HepG2 (cell line): ENCODE data around the gene CCDC83. TPM values are rescaled to one million over a fixed set of nuclear protein-coding genes. Genes with fewer than 3 reads are reported as not detected.
A peak's percentile ranks its signal among the peaks of the same experiment; 100 is the strongest.

Experiments
- BRD4 ChIP-seq: sonication (generic); formaldehyde crosslinking; IDR thresholded peaks from 2 replicates; pipeline ENCODE4 v1.4.0; 2020; ENCODE audit warnings: missing genetic modification reagents
- IRF2 ChIP-seq: IDR thresholded peaks from 2 replicates; pipeline ENCODE4 v1.6.1; 2018; ENCODE audit warnings: missing genetic modification reagents, missing compliant biosample characterization
- ISX ChIP-seq: sonication (generic); formaldehyde crosslinking; conservative IDR thresholded peaks from 2 replicates; pipeline ENCODE4 v1.5.0; 2020; ENCODE audit warnings: missing genetic modification reagents
- KDM6A ChIP-seq: IDR thresholded peaks from 2 replicates; pipeline ENCODE4 v1.6.1; 2016; ENCODE audit warnings: low read depth
- MAX ChIP-seq: IDR thresholded peaks from 2 replicates; pipeline ENCODE4 v1.6.1; 2012; ENCODE audit warnings: inconsistent platforms
- MZF1 ChIP-seq: sonication (generic); formaldehyde crosslinking; IDR thresholded peaks from 2 replicates; pipeline ENCODE4 v1.8.1; 2023; ENCODE audit warnings: mild to moderate bottlenecking, missing genetic modification reagents, borderline replicate concordance
- NFIC ChIP-seq: IDR thresholded peaks from 2 replicates; pipeline ENCODE4 v1.6.1; 2012; ENCODE audit warnings: mild to moderate bottlenecking, low read length, inconsistent platforms
- NR2F2 ChIP-seq: IDR thresholded peaks from 2 replicates; pipeline ENCODE4 v1.6.1; 2012; ENCODE audit warnings: low read depth, inconsistent platforms, borderline replicate concordance
- RERE ChIP-seq: IDR thresholded peaks from 2 replicates; pipeline ENCODE4 v1.6.1; 2016; ENCODE audit warnings: low read depth, missing genetic modification reagents, missing compliant biosample characterization
- SKI ChIP-seq: fragments of 450-650 bp; IDR thresholded peaks from one replicate; pipeline ENCODE4 v1.6.1; 2018; ENCODE audit warnings: mild to moderate bottlenecking; ENCODE audit not compliant: partially characterized antibody
- TRIM24 ChIP-seq: sonication (generic); formaldehyde crosslinking; IDR thresholded peaks from 2 replicates; pipeline ENCODE4 v1.8.0; 2022; ENCODE audit warnings: mild to moderate bottlenecking, missing genetic modification reagents
- ZNF10 ChIP-seq: sonication (generic); formaldehyde crosslinking; IDR thresholded peaks from 2 replicates; pipeline ENCODE4 v1.4.0; 2020; ENCODE audit warnings: mild to moderate bottlenecking, low read depth, missing genetic modification reagents, borderline replicate concordance
- ZNF431 ChIP-seq: sonication (generic); formaldehyde crosslinking; IDR thresholded peaks from 2 replicates; pipeline ENCODE4 v1.9.0; 2022; ENCODE audit warnings: missing genetic modification reagents, low read depth, mild to moderate bottlenecking, borderline replicate concordance
- ZNF747 ChIP-seq: sonication (generic); formaldehyde crosslinking; IDR thresholded peaks from 2 replicates; pipeline ENCODE4 v1.8.1; 2023; ENCODE audit warnings: missing genetic modification reagents, mild to moderate bottlenecking, borderline replicate concordance
- ZNF768 ChIP-seq: sonication (generic); formaldehyde crosslinking; IDR thresholded peaks from 2 replicates; pipeline ENCODE4 v1.4.0; 2020; ENCODE audit warnings: missing genetic modification reagents
- ZNF773 ChIP-seq: sonication (generic); formaldehyde crosslinking; IDR thresholded peaks from 2 replicates; pipeline ENCODE4 v1.4.0; 2020; ENCODE audit warnings: missing genetic modification reagents, borderline replicate concordance
- polyA plus RNA-seq, 8 experiments: library from polyadenylated mRNA; depleted of rRNA in 3 of 8; stranded (reverse) in 7 of 8; unstranded in 1 of 8; fragments of >200 nt; fragmentation: Illumina TruSeq in 4 of 8; extraction: Trizol in 4 of 8; gene quantifications; 2 replicates each; pipeline versions ENCODE4 v1.2.1 to v1.2.3, GENCODE V29; 2011 to 2016; ENCODE audit warnings: low read depth in 4 of 8, missing spikeins in 1 of 8, mixed read lengths in 1 of 8; ENCODE audit not compliant: insufficient read depth in 1 of 8
- total RNA-seq, 5 experiments: library from RNA; depleted of rRNA; stranded (reverse); fragments of >200 nt; fragmentation: Illumina TruSeq; extraction: Trizol; gene quantifications; 2 replicates each; pipeline ENCODE4 v1.2.3, GENCODE V29; 2016; ENCODE audit warnings: low read depth in 1 of 5
- TF ChIP-seq, protein P1 (sequence below): sonication (generic); formaldehyde crosslinking; IDR thresholded peaks from 2 replicates; pipeline ENCODE4 v1.5.0; 2020; ENCODE audit warnings: mild to moderate bottlenecking, missing genetic modification reagents, borderline replicate concordance

Gene CCDC83
- total and polyA plus RNA-seq, 2 of the 13 experiments (the other 11 are each of a cell fraction or from before 2014, with no cell fraction given) = not detected

- TF ChIP-seq, protein P1, sequence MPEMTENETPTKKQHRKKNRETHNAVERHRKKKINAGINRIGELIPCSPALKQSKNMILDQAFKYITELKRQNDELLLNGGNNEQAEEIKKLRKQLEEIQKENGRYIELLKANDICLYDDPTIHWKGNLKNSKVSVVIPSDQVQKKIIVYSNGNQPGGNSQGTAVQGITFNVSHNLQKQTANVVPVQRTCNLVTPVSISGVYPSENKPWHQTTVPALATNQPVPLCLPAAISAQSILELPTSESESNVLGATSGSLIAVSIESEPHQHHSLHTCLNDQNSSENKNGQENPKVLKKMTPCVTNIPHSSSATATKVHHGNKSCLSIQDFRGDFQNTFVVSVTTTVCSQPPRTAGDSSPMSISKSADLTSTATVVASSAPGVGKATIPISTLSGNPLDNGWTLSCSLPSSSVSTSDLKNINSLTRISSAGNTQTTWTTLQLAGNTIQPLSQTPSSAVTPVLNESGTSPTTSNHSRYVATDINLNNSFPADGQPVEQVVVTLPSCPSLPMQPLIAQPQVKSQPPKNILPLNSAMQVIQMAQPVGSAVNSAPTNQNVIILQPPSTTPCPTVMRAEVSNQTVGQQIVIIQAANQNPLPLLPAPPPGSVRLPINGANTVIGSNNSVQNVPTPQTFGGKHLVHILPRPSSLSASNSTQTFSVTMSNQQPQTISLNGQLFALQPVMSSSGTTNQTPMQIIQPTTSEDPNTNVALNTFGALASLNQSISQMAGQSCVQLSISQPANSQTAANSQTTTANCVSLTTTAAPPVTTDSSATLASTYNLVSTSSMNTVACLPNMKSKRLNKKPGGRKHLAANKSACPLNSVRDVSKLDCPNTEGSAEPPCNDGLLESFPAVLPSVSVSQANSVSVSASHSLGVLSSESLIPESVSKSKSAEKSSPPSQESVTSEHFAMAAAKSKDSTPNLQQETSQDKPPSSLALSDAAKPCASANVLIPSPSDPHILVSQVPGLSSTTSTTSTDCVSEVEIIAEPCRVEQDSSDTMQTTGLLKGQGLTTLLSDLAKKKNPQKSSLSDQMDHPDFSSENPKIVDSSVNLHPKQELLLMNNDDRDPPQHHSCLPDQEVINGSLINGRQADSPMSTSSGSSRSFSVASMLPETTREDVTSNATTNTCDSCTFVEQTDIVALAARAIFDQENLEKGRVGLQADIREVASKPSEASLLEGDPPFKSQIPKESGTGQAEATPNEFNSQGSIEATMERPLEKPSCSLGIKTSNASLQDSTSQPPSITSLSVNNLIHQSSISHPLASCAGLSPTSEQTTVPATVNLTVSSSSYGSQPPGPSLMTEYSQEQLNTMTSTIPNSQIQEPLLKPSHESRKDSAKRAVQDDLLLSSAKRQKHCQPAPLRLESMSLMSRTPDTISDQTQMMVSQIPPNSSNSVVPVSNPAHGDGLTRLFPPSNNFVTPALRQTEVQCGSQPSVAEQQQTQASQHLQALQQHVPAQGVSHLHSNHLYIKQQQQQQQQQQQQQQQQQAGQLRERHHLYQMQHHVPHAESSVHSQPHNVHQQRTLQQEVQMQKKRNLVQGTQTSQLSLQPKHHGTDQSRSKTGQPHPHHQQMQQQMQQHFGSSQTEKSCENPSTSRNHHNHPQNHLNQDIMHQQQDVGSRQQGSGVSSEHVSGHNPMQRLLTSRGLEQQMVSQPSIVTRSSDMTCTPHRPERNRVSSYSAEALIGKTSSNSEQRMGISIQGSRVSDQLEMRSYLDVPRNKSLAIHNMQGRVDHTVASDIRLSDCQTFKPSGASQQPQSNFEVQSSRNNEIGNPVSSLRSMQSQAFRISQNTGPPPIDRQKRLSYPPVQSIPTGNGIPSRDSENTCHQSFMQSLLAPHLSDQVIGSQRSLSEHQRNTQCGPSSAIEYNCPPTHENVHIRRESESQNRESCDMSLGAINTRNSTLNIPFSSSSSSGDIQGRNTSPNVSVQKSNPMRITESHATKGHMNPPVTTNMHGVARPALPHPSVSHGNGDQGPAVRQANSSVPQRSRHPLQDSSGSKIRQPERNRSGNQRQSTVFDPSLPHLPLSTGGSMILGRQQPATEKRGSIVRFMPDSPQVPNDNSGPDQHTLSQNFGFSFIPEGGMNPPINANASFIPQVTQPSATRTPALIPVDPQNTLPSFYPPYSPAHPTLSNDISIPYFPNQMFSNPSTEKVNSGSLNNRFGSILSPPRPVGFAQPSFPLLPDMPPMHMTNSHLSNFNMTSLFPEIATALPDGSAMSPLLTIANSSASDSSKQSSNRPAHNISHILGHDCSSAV (CRISPR knock-in tag) = no peak
- TF ChIP-seq IRF2 (CRISPR knock-in tag) = peak; percentile 14; the same call in 1 of the 2 replicates
- TF ChIP-seq SKI = no peak
- TF ChIP-seq KDM6A (CRISPR knock-in tag) = peak; percentile 38; the same call in 1 of the 2 replicates
- TF ChIP-seq RERE = peak; percentile 53; the same call in 1 of the 2 replicates
- TF ChIP-seq NFIC = peak; percentile 78; the same call in 1 of the 2 replicates
- no peak for TF ChIP-seq ZNF773 (CRISPR knock-in tag)
- no peak for TF ChIP-seq MZF1 (CRISPR knock-in tag)
- no peak for TF ChIP-seq BRD4 (CRISPR knock-in tag)
- TF ChIP-seq ZNF10 (CRISPR knock-in tag) = no peak
- TF ChIP-seq ZNF768 (CRISPR knock-in tag) = no peak
- no peak for TF ChIP-seq ZNF431
- no peak for TF ChIP-seq MAX
- no peak for TF ChIP-seq TRIM24 (CRISPR knock-in tag)
- no peak for TF ChIP-seq ZNF747
- TF ChIP-seq ISX (CRISPR knock-in tag) = no peak
- TF ChIP-seq NR2F2 = peak; percentile 85
Observed at GRCh38 chr11:85923455-85923854, 68.3 kb downstream of the CCDC83 start (continued).
